Measurements from ENCODE around the gene MET.

DNA sequence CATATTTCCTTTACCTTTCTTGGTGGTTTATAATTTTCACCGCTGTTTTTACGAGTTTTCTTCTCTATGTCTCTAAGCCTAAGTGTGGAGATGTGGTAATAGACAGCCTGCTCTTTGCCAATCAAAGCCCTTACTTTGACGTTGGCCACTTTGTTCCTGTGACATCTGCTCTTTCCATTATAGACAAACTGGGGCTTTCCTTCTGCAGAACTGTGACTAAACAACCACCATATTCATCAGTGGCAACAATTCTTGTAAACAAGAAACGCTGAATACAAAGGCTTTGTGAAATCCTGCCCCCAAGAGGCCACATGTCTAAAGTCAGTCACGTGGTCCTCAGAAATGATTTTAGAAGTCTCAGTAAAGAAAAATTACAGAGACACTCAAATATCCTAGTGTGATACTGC lies 130.8 kb downstream of the MET start:
- TF ChIP-seq HDAC6 (IDR thresholded peaks at IDR 0.05; ENCODE audit: unreplicated experiment): no peak
- TF ChIP-seq, protein P1, sequence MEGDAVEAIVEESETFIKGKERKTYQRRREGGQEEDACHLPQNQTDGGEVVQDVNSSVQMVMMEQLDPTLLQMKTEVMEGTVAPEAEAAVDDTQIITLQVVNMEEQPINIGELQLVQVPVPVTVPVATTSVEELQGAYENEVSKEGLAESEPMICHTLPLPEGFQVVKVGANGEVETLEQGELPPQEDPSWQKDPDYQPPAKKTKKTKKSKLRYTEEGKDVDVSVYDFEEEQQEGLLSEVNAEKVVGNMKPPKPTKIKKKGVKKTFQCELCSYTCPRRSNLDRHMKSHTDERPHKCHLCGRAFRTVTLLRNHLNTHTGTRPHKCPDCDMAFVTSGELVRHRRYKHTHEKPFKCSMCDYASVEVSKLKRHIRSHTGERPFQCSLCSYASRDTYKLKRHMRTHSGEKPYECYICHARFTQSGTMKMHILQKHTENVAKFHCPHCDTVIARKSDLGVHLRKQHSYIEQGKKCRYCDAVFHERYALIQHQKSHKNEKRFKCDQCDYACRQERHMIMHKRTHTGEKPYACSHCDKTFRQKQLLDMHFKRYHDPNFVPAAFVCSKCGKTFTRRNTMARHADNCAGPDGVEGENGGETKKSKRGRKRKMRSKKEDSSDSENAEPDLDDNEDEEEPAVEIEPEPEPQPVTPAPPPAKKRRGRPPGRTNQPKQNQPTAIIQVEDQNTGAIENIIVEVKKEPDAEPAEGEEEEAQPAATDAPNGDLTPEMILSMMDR (IDR thresholded peaks at IDR 0.05 in 2 of 3, conservative IDR thresholded peaks at IDR 0.05 in 1 of 3; ENCODE audit: control insufficient read depth in 2 of 3, extremely low read depth in 1 of 3, insufficient read depth in 1 of 3, low read depth in 3 of 3, low read length in 3 of 3): peak; percentile 26 to 56 (median 46); a peak in 4 of 6 replicates
- peak; percentile 96 for TF ChIP-seq RAD51 (IDR thresholded peaks at IDR 0.05)
- TF ChIP-seq SREBF2 (IDR thresholded peaks at IDR 0.05; ENCODE audit: low read length): no peak
- TF ChIP-seq, protein P2, sequence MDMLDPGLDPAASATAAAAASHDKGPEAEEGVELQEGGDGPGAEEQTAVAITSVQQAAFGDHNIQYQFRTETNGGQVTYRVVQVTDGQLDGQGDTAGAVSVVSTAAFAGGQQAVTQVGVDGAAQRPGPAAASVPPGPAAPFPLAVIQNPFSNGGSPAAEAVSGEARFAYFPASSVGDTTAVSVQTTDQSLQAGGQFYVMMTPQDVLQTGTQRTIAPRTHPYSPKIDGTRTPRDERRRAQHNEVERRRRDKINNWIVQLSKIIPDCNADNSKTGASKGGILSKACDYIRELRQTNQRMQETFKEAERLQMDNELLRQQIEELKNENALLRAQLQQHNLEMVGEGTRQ (IDR thresholded peaks at IDR 0.05; ENCODE audit: borderline replicate concordance, low read depth, low read length): peak; percentile 68; the same call in 1 of the 2 replicates
